Hepatocyte (in vitro differentiated cells): Measurements from ENCODE around the gene SEMA5A. TPM values are rescaled to one million over a fixed set of nuclear protein-coding genes. Genes with fewer than 3 reads are reported as not detected.

Experiments used
- DNase-seq: peaks from one replicate; pipeline ENCODE4 v3.0.0-alpha.2; 2016; ENCODE audit warnings: low spot score
- H2AFZ ChIP-seq: fragments of 200-600 bp; sonication (generic); 2 replicates; pipeline ENCODE4 v1.6.0; 2016; ENCODE audit warnings: antibody characterized with exemption, mild to moderate bottlenecking
- H3K27ac ChIP-seq: fragments of 200-600 bp; sonication (generic); 2 replicates; pipeline ENCODE4 v1.5.1; 2016; ENCODE audit warnings: mild to moderate bottlenecking
- H3K27me3 ChIP-seq: fragments of 200-600 bp; sonication (generic); 2 replicates; pipeline ENCODE4 v1.6.1; 2016
- H3K36me3 ChIP-seq: fragments of 200-600 bp; sonication (generic); replicated peaks from 2 replicates; pipeline ENCODE4 v1.5.1; 2016; ENCODE audit warnings: low read depth; ENCODE audit not compliant: insufficient read depth
- H3K4me1 ChIP-seq: fragments of 200-600 bp; sonication (generic); 2 replicates; pipeline ENCODE4 v1.5.1; 2016; ENCODE audit warnings: mild to moderate bottlenecking, moderate library complexity; ENCODE audit not compliant: insufficient read depth
- H3K4me2 ChIP-seq: fragments of 200-600 bp; sonication (generic); 2 replicates; pipeline ENCODE4 v1.6.0; 2016
- H3K4me3 ChIP-seq: fragments of 200-600 bp; sonication (generic); 2 replicates; pipeline ENCODE4 v1.5.1; 2016; ENCODE audit warnings: mild to moderate bottlenecking
- H3K79me2 ChIP-seq: fragments of 200-600 bp; sonication (generic); 2 replicates; pipeline ENCODE4 v1.6.0; 2017; ENCODE audit warnings: mild to moderate bottlenecking
- H3K9me2 ChIP-seq: fragments of 200-600 bp; sonication (generic); replicated peaks from 2 replicates; pipeline ENCODE4 v1.6.0; 2017; ENCODE audit warnings: mild to moderate bottlenecking; ENCODE audit not compliant: insufficient read depth
- H3K9me3 ChIP-seq: fragments of 200-600 bp; sonication (generic); 2 replicates; pipeline ENCODE4 v1.5.1; 2016; ENCODE audit warnings: low read depth, mild to moderate bottlenecking
- H4K20me1 ChIP-seq: fragments of 200-600 bp; sonication (generic); 2 replicates; pipeline ENCODE4 v1.6.0; 2016; ENCODE audit warnings: mild to moderate bottlenecking; ENCODE audit not compliant: insufficient read depth, poor library complexity, severe bottlenecking
- EZH2 ChIP-seq: fragments of 200-600 bp; sonication (generic); IDR thresholded peaks from 2 replicates; pipeline ENCODE4 v1.6.1; 2016; ENCODE audit warnings: antibody characterized with exemption, mild to moderate bottlenecking, borderline replicate concordance
- EZH2phosphoT487 ChIP-seq: fragments of 200-600 bp; sonication (generic); IDR thresholded peaks from one replicate; pipeline ENCODE4 v1.6.1; 2018; ENCODE audit warnings: antibody characterized with exemption, mild to moderate bottlenecking, low read depth, moderate library complexity; ENCODE audit not compliant: unreplicated experiment, severe bottlenecking
- WGBS: methylation state at CpG from one replicate; pipeline ENCODE4 v1.1.6; 2016; ENCODE audit warnings: low lambda C conversion rate; ENCODE audit errors: missing lambda C conversion rate; 5-methylcytosine and 5-hydroxymethylcytosine counted together
- polyA plus RNA-seq: library from polyadenylated mRNA; unstranded; fragments of >200 nt; fragmentation: Nextera tagmentation; extraction: Ambion mirVana; gene quantifications from 2 replicates; pipeline ENCODE4 v1.2.1, GENCODE V29; 2016
- total RNA-seq: library from RNA; depleted of rRNA; stranded (reverse); fragments of >200 nt; gene quantifications from 2 replicates; pipeline ENCODE4 v1.2.3, GENCODE V29; 2014
- TF ChIP-seq, protein P1 (sequence below): fragments of 200-600 bp; sonication (generic); IDR thresholded peaks from 2 replicates; pipeline ENCODE4 v1.5.1; 2016; ENCODE audit warnings: antibody characterized with exemption, mild to moderate bottlenecking; ENCODE audit not compliant: poor library complexity

SEMA5A gene
- total and polyA plus RNA-seq, 2 experiments from 2014 or later, result 10.7 to 21.7 TPM

DNA sequence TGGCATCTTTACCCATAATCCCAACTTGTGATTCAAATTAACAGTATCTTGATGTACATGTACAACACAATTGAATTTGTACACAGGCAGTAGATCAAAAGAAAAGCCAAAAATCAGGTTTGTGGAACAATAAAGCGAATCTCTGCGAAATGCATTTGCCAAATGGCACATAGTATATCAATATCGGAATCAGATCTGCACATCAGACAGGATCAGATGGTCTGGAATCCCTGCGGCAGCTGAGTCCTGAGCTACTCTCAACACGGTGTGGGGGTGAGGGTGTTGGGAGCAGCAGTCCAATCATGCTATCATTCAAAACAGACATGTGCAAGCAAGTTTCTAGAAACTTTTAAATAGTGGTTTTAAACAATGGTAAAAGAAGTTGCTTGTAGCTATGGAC is 358.3 kb downstream of the SEMA5A start:
- no peaks in the 10 kb centered on the region for H3K36me3 ChIP-seq
- no peak overlapping the region for H3K27ac ChIP-seq
- no peak overlapping the region for H3K4me3 ChIP-seq
- no peaks in the 10 kb centered on the region for H3K27me3 ChIP-seq
- TF ChIP-seq EZH2phosphoT487 (no peak), EZH2 (no peak)
- TF ChIP-seq, protein P1, sequence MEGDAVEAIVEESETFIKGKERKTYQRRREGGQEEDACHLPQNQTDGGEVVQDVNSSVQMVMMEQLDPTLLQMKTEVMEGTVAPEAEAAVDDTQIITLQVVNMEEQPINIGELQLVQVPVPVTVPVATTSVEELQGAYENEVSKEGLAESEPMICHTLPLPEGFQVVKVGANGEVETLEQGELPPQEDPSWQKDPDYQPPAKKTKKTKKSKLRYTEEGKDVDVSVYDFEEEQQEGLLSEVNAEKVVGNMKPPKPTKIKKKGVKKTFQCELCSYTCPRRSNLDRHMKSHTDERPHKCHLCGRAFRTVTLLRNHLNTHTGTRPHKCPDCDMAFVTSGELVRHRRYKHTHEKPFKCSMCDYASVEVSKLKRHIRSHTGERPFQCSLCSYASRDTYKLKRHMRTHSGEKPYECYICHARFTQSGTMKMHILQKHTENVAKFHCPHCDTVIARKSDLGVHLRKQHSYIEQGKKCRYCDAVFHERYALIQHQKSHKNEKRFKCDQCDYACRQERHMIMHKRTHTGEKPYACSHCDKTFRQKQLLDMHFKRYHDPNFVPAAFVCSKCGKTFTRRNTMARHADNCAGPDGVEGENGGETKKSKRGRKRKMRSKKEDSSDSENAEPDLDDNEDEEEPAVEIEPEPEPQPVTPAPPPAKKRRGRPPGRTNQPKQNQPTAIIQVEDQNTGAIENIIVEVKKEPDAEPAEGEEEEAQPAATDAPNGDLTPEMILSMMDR, result no peak
- H3K4me2 ChIP-seq, result no peak overlapping the region
- H3K9me2 ChIP-seq, result no peaks in the 10 kb centered on the region
- H3K4me1 ChIP-seq, result no peaks in the 10 kb centered on the region
- H3K9me3 ChIP-seq, result no peaks in the 10 kb centered on the region
- H3K79me2 ChIP-seq, result no peaks in the 10 kb centered on the region
- H2AFZ ChIP-seq, result no peak overlapping the region
- H4K20me1 ChIP-seq, result no peaks in the 10 kb centered on the region
- WGBS, result 96% methylated on average over 5 of the region's 5 CpGs
- DNase-seq, result no peak

DNA sequence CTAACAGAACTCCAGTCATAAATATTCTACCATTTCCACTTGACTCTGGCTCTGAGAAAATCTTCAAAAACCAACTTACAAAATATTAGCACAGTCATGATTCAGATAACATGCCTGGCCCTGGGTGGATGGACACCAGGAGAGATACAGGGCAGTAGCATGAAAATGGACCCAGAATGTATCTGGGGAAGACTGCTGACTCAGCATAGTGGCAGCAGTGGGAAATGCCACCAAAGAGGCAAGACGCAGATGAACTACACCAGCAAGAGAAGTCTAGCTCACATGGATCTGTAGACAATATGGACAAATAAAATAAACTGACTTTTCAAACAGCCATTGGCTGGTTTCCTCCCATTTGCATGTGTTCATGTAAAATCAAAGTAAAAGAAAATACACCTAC is 359.8 kb downstream of the SEMA5A start:
- Histone ChIP-seq H3K9me2 (no peaks in the 10 kb centered on the region), H3K4me2 (no peak overlapping the region), H3K4me3 (no peak overlapping the region), H2AFZ (no peak overlapping the region), H4K20me1 (no peaks in the 10 kb centered on the region), H3K36me3 (no peaks in the 10 kb centered on the region), H3K9me3 (no peaks in the 10 kb centered on the region), H3K79me2 (no peaks in the 10 kb centered on the region), H3K4me1 (no peaks in the 10 kb centered on the region), H3K27ac (no peak overlapping the region), H3K27me3 (no peaks in the 10 kb centered on the region)
- DNase-seq, result no peak
- TF ChIP-seq, protein P1, result no peak
- TF ChIP-seq EZH2, result no peak
- TF ChIP-seq EZH2phosphoT487, result no peak
- 92% methylated on average over 1 of the region's 1 CpG for WGBS

DNA sequence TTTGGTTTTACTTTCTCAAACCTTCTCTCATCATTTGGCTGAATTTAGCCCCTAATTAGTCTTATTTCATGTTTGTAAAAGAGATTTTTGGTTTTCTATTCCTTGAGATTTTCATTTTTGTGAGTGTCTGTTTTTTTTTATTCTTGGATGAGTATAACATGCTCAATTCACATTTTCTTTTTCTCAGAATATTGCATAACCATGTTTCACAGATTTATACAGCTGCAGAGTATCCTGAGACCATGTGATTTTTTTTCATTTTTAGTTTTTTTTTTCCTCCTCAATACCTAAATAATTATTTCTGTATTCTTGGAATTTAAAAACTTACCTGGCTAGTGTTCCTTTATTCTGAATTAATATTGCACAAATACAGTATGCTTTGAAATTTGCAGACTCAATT is 361.9 kb downstream of the SEMA5A start:
- Histone ChIP-seq H3K27ac (no peak overlapping the region), H4K20me1 (no peaks in the 10 kb centered on the region), H3K79me2 (no peaks in the 10 kb centered on the region), H3K27me3 (no peaks in the 10 kb centered on the region), H3K9me3 (no peaks in the 10 kb centered on the region), H3K4me3 (no peak overlapping the region), H2AFZ (no peak overlapping the region), H3K4me2 (no peak overlapping the region), H3K36me3 (no peaks in the 10 kb centered on the region), H3K4me1 (no peaks in the 10 kb centered on the region), H3K9me2 (no peaks in the 10 kb centered on the region)
- DNase-seq, result no peak
- TF ChIP-seq EZH2, result no peak
- TF ChIP-seq, protein P1, result no peak
- no peak for TF ChIP-seq EZH2phosphoT487
